HG03439 (cell line): ENCODE results near the gene RETREG2.
"Not testable (repeated sequence)": the region's sequence is repeated elsewhere in the genome, so short reads cannot be mapped to it uniquely, and the experiment has no call there.

Experiments used
- ATAC-seq: cut with Tn5 transposase; IDR thresholded peaks from one replicate; pipeline ENCODE4 v1.9.1; 2021; ENCODE audit warnings: mild to moderate bottlenecking, moderate library complexity; ENCODE audit not compliant: unreplicated experiment

RETREG2 gene

GRCh38 chr2:219186754-219187456 is 8.8 kb downstream of the RETREG2 start:
- ATAC-seq: no peak

DNA sequence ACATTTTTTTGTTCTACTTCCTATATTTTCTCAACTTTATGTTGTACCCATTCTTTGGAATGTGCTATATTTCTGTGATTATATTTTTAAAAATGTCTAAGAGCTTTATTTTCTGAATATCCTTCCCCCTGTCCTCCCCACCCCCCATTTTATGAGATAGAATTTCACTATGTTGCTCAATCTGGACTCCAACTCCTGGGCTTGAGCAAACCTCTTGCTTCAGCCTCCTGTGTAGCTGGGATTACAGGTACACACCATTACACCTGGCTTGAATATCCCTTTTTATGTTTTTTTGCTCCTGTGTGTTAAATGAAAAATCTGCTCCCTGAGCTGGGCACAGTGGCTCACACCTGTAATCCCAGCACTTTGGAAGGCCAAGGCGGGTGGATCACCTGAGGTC is 19.3 kb downstream of the RETREG2 start:
- ATAC-seq: no peak

- no peak for ATAC-seq
Measured at GRCh38 chr2:219198974-219199373, 20.9 kb downstream of the RETREG2 start.

- ATAC-seq: no peak
Measured at GRCh38 chr2:219199470-219200211, 21.6 kb downstream of the RETREG2 start.

GRCh38 chr2:219200502-219201326 is 22.6 kb downstream of the RETREG2 start:
- not testable (repeated sequence) for ATAC-seq

- not testable (repeated sequence) for ATAC-seq
Measured at GRCh38 chr2:219201331-219201730, 23.3 kb downstream of the RETREG2 start.

DNA sequence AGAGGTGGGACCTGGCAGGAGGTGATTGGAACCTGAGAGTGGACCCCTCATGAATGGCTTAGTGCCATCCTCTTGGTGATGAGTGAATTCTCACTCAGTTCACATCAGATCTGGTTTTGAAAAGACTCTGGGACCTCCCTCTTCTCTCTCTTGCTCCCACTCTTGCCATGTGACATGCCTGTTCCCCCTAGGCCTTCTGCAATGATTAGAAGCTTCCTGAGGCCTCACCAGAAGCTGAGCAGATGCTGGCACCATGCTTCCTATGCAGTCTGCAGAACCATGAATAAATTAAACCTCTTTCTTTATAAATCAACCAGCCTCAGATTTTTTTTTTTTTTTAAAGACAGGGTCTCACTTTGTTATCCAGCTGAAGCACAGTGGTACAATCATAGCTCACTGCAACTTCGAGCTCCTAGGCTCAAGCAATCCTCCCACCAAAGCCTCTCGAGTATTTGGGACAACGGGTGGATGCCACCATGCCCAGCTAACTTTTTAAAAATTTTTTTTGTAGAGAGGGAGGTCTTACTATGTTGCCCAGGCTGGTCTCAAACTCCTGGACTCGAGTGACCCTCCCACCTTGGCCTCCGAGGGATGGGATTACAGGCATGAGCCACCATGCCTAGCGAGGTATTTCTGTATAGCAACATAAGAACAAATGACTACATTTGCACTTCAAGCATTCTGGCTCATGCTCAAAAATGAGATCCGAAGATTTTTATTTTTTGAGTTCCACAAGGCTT is 26.5 kb downstream of the RETREG2 start:
- ATAC-seq: no peak

DNA sequence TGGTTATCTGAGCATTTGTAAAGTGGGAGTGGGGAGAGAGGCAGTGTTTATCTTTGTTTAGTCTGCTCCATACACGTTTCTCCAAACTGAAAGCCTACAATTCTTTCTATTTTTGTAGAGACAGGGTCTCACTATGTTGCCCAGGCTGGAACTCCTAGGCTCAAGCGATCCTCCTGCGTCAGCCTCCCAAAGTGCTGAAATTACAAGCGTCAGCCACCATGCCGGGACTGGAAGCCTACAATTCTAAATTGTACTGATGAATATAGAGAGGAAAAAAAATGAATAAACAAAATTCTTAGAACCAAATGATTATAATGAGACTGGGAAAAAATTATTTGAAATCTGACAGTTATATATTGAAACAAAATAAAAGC is 27.1 kb downstream of the RETREG2 start:
- no peak for ATAC-seq

- ATAC-seq: no peak
Measured at GRCh38 chr2:219205981-219206327, 27.9 kb downstream of the RETREG2 start.

- peak; percentile 96 for ATAC-seq
Measured at GRCh38 chr2:219206328-219207133, 28.5 kb downstream of the RETREG2 start, which contains the start of gene ZFAND2B. Gene ZFAND2B, plus strand, starts transcription at chr2:219206782. Its CDS starts 206 bp downstream, at chr2:219206988.

GRCh38 chr2:219207134-219207883 is 29.2 kb downstream of the RETREG2 start:
- ATAC-seq: no peak

GRCh38 chr2:219207884-219208740 is 30.0 kb downstream of the RETREG2 start:
- ATAC-seq: no peak

- no peak for ATAC-seq
Measured at GRCh38 chr2:219209236-219210195, 31.4 kb downstream of the RETREG2 start.

- no peak for ATAC-seq
Measured at GRCh38 chr2:219210196-219210885, 32.3 kb downstream of the RETREG2 start.

- ATAC-seq: no peak
Measured at GRCh38 chr2:219210886-219211362, 32.8 kb downstream of the RETREG2 start.

DNA sequence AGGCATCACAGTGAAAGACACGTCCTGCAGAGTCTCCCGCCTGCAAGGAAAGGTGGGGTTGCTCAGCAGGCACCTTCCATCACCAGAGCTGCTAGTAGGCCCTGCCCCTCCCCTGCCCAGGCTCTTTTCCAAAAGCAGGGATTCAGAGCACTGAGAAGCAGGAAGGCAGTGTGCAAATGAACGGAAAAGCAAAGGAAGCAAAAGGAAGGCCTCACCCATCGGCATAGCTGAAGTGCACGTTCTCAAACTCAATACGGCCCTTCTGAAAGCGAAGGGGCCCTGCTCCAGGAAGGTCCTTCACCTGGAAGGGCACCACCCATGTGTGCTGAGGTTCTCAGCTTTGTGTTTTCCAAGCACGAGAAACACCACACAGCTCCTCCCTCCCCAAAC is 34.9 kb downstream of the RETREG2 start:
- ATAC-seq: no peak
